ENCODE measurements around the gene ADAMTSL2. TPM values are rescaled to one million over a fixed set of nuclear protein-coding genes. Genes with fewer than 3 reads are reported as not detected.

Gene ADAMTSL2
- total RNA-seq, 3 donors from 2014 or later (not counting 1 experiment from before 2014, with no cell fraction given): not detected

GRCh38 chr9:133546287-133546680 lies 11.8 kb downstream of the ADAMTSL2 start:
- Mint-ChIP-seq H3K9me3 (no peaks in the 10 kb centered on the region), H3K36me3 (no peaks in the 10 kb centered on the region), H3K4me3 (no peak overlapping the region), H3K27ac (no peak overlapping the region), H3K27me3 (ENCODE audit: low read depth in 2 of 2) (peaks cover 2 to 8% of the 10 kb centered on the region in 2 donors), H3K4me1 (no peaks in the 10 kb centered on the region)
- H3K9me3 ChIP-seq (ENCODE audit: control insufficient read depth, insufficient read depth, low read length): no peaks in the 10 kb centered on the region
- no peak overlapping the region for H3K27ac ChIP-seq (ENCODE audit: low read length)
- H3K4me1 ChIP-seq (ENCODE audit: control insufficient read depth, insufficient read depth, low read length): no peaks in the 10 kb centered on the region
- H3K36me3 ChIP-seq (ENCODE audit: control insufficient read depth, insufficient read depth, low read length): no peaks in the 10 kb centered on the region
- H3K27me3 ChIP-seq (ENCODE audit: control insufficient read depth, insufficient read depth, low read length): no peaks in the 10 kb centered on the region
- 77% methylated on average over 8 of the region's 8 CpGs for WGBS (ENCODE audit: insufficient coverage)
- ATAC-seq: no peak
- intact Hi-C loops (cut with micrococcal nuclease): no loop called here
- H3K4me3 ChIP-seq (ENCODE audit: low read length): no peak overlapping the region
- no peak for DNase-seq
- TF ChIP-seq, protein P1, sequence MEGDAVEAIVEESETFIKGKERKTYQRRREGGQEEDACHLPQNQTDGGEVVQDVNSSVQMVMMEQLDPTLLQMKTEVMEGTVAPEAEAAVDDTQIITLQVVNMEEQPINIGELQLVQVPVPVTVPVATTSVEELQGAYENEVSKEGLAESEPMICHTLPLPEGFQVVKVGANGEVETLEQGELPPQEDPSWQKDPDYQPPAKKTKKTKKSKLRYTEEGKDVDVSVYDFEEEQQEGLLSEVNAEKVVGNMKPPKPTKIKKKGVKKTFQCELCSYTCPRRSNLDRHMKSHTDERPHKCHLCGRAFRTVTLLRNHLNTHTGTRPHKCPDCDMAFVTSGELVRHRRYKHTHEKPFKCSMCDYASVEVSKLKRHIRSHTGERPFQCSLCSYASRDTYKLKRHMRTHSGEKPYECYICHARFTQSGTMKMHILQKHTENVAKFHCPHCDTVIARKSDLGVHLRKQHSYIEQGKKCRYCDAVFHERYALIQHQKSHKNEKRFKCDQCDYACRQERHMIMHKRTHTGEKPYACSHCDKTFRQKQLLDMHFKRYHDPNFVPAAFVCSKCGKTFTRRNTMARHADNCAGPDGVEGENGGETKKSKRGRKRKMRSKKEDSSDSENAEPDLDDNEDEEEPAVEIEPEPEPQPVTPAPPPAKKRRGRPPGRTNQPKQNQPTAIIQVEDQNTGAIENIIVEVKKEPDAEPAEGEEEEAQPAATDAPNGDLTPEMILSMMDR (IDR thresholded peaks at IDR 0.05): no peak

GRCh38 chr9:133547116-133547515 lies 12.6 kb downstream of the ADAMTSL2 start:
- WGBS (ENCODE audit: insufficient coverage): 86% methylated on average over 15 of the region's 15 CpGs
- Mint-ChIP-seq H3K36me3 (no peaks in the 10 kb centered on the region), H3K27me3 (ENCODE audit: low read depth in 2 of 2) (peaks cover 3 to 8% of the 10 kb centered on the region in 2 donors), H3K27ac (no peak overlapping the region), H3K4me1 (no peaks in the 10 kb centered on the region), H3K9me3 (no peaks in the 10 kb centered on the region), H3K4me3 (no peak overlapping the region)
- H3K4me1 ChIP-seq (ENCODE audit: control insufficient read depth, insufficient read depth, low read length): no peaks in the 10 kb centered on the region
- H3K27me3 ChIP-seq (ENCODE audit: control insufficient read depth, insufficient read depth, low read length): no peaks in the 10 kb centered on the region
- intact Hi-C loops (cut with micrococcal nuclease): no loop called here
- H3K9me3 ChIP-seq (ENCODE audit: control insufficient read depth, insufficient read depth, low read length): no peaks in the 10 kb centered on the region
- H3K36me3 ChIP-seq (ENCODE audit: control insufficient read depth, insufficient read depth, low read length): no peaks in the 10 kb centered on the region
- no peak for DNase-seq
- no peak overlapping the region for H3K27ac ChIP-seq (ENCODE audit: low read length)
- H3K4me3 ChIP-seq (ENCODE audit: low read length): no peak overlapping the region
- TF ChIP-seq, protein P1 (IDR thresholded peaks at IDR 0.05): no peak
- ATAC-seq: no peak

GRCh38 chr9:133551446-133551845 lies 16.9 kb downstream of the ADAMTSL2 start:
- H3K9me3 ChIP-seq (ENCODE audit: control insufficient read depth, insufficient read depth, low read length): no peaks in the 10 kb centered on the region
- no peaks in the 10 kb centered on the region for H3K4me1 Mint-ChIP-seq

DNA sequence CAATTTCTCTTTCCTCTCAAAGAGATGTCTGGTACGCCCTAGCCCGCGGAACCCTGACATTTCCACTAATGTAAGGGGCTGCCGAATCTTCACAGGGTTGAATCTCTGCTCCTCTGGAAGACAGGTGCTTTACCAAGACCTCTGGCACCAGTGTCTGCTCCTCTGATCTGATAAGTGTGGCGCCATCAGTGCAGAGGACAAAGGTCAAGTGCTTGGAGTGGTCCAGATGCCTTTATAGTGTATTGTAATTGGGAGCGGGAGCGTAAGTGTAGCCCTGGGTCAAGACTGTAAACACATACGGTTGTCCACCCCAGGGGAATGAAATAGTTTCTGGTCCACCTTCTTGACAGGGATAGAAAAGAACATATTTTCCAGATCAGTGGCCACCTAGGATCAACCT lies 17.7 kb downstream of the ADAMTSL2 start:
- peaks cover 2 to 8% of the 10 kb centered on the region in 2 donors for H3K27me3 Mint-ChIP-seq (ENCODE audit: low read depth in 2 of 2)

More at GRCh38 chr9:133551446-133551845, 16.9 kb downstream of the ADAMTSL2 start:
- ATAC-seq (no peak), DNase-seq (no peak)
- no peak overlapping the region for H3K27ac Mint-ChIP-seq
- no peaks in the 10 kb centered on the region for H3K36me3 Mint-ChIP-seq
- Histone ChIP-seq H3K4me3 (ENCODE audit: low read length) (no peak overlapping the region), H3K4me1 (ENCODE audit: control insufficient read depth, insufficient read depth, low read length) (no peaks in the 10 kb centered on the region), H3K36me3 (ENCODE audit: control insufficient read depth, insufficient read depth, low read length) (no peaks in the 10 kb centered on the region), H3K27ac (ENCODE audit: low read length) (no peak overlapping the region), H3K27me3 (ENCODE audit: control insufficient read depth, insufficient read depth, low read length) (peaks cover 10% of the 10 kb centered on the region)
- TF ChIP-seq, protein P1 (IDR thresholded peaks at IDR 0.05): no peak
- H3K9me3 Mint-ChIP-seq: no peaks in the 10 kb centered on the region
- peaks cover 2 to 8% of the 10 kb centered on the region in 2 donors for H3K27me3 Mint-ChIP-seq (ENCODE audit: low read depth in 2 of 2)
- H3K4me3 Mint-ChIP-seq: no peak overlapping the region
- WGBS (ENCODE audit: insufficient coverage): 91% methylated on average over 7 of the region's 7 CpGs
- intact Hi-C loops (cut with micrococcal nuclease): no loop called here

More for the DNA sequence above, 17.7 kb downstream of the ADAMTSL2 start:
- H3K9me3 ChIP-seq (ENCODE audit: control insufficient read depth, insufficient read depth, low read length): no peaks in the 10 kb centered on the region
- peaks cover 16% of the 10 kb centered on the region for H3K27me3 ChIP-seq (ENCODE audit: control insufficient read depth, insufficient read depth, low read length)
- H3K4me3 ChIP-seq (ENCODE audit: low read length): no peak overlapping the region
- H3K36me3 Mint-ChIP-seq: no peaks in the 10 kb centered on the region
- H3K4me1 Mint-ChIP-seq: no peaks in the 10 kb centered on the region
- no peak overlapping the region for H3K4me3 Mint-ChIP-seq
- H3K9me3 Mint-ChIP-seq: no peaks in the 10 kb centered on the region
- no peak for DNase-seq
- TF ChIP-seq, protein P1 (IDR thresholded peaks at IDR 0.05): no peak
- no peak overlapping the region for H3K27ac Mint-ChIP-seq
- WGBS (ENCODE audit: insufficient coverage): 92% methylated on average over 8 of the region's 8 CpGs
- no peak for ATAC-seq
- no peaks in the 10 kb centered on the region for H3K36me3 ChIP-seq (ENCODE audit: control insufficient read depth, insufficient read depth, low read length)
- H3K27ac ChIP-seq (ENCODE audit: low read length): no peak overlapping the region
- H3K4me1 ChIP-seq (ENCODE audit: control insufficient read depth, insufficient read depth, low read length): peaks cover 8% of the 10 kb centered on the region
- intact Hi-C loops (cut with micrococcal nuclease): no loop called here

Data from natural killer cell (primary cell).